Type B pancreatic cell (in vitro differentiated cells): ENCODE data around the gene COL8A2. TPM values are rescaled to one million over a fixed set of nuclear protein-coding genes. Genes with fewer than 3 reads are reported as not detected.

Source experiments
- DNase-seq: peaks from one replicate; pipeline ENCODE4 v3.0.0; 2021; ENCODE audit warnings: mixed read lengths; ENCODE audit not compliant: unreplicated experiment; ENCODE audit errors: extremely low spot score
- H3K27ac Mint-ChIP-seq: 2 replicates; pipeline ENCODE4 v1.8.0; 2021; ENCODE audit warnings: mild to moderate bottlenecking, mixed read lengths
- H3K27me3 Mint-ChIP-seq: 2 replicates; pipeline ENCODE4 v1.8.0; 2021; ENCODE audit warnings: mixed read lengths
- H3K36me3 Mint-ChIP-seq: 2 replicates; pipeline ENCODE4 v1.8.0; 2021; ENCODE audit warnings: mixed read lengths
- H3K4me1 Mint-ChIP-seq: one replicate; pipeline ENCODE4 v1.8.0; 2021; ENCODE audit warnings: mixed read lengths; ENCODE audit not compliant: unreplicated experiment
- H3K4me3 Mint-ChIP-seq: 2 replicates; pipeline ENCODE4 v1.8.0; 2021; ENCODE audit warnings: mild to moderate bottlenecking, mixed read lengths
- H3K9me3 Mint-ChIP-seq: 2 replicates; pipeline ENCODE4 v1.8.0; 2021; ENCODE audit warnings: mixed read lengths
- long read RNA-seq: library from polyadenylated mRNA; unstranded; transcript quantifications from one replicate; pipeline ENCODE4 v2.0.0, GENCODE V29; 2020
- total RNA-seq: library from RNA; stranded (reverse); gene quantifications from 2 replicates; pipeline ENCODE4 v1.2.1, GENCODE V29; 2021; ENCODE audit warnings: low replicate concordance
- TF ChIP-seq, protein P1 (sequence below): fragments of 200-600 bp; sonication (generic); conservative IDR thresholded peaks from 2 replicates; pipeline ENCODE4 v1.5.0; 2021; ENCODE audit warnings: antibody characterized with exemption, mild to moderate bottlenecking

The COL8A2 gene
- 0.14 and 2.5 TPM in 2 replicates for total RNA-seq
- long read RNA-seq = 0 reads

DNA sequence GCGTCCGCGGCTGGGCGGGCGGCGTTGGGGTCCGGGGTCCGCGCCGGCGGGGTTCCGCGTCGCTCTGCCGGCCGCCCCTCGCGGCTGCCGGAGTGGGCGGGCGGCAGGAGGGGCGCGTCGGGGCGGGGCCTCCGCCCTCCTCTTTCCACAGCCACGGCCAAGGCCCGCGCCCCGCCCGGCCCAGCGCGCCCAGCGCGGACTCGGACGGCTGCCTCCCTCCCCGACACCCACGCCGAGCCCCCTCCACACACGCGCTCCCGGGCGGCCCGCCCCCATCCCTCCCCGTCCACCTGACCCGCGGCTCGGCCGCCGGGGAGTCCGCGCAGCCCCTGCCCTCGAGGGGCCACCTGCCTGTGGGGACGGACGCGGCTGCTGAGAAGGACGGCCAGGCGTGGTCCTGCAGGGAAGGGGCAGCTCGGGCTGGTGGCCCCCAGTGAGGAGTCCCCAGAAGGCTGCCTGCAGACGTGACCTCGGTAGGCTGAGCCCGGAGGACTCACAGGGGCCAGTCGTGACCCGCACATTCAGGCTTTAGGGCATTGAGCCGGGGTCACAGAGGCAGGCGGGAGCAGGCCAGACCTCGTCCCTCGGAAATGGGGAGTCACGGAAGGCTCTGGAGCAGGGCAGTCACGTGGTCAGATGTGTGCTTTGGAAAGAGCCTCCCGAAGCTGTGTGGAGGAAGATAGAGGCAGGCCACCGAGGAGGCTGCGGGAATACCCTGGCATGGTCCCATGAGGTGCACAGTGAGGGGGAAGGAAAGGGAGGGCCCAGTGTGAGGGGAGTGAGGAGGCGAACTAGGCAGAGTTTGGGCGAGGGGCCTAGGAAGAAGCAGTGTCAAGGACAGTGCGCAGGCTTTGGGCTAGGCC lies at the start of gene COL8A2:
Gene COL8A2, minus strand, starts transcription at position 94 of the 863 bp plus-strand sequence. CDS start 24,980 bp downstream, outside the sequence.
- DNase-seq = no peak
- peak within 1 kb of the TSS; percentile 81 for H3K4me3 Mint-ChIP-seq
- no peaks in the 10 kb centered on the region for H3K9me3 Mint-ChIP-seq
- no peak within 1 kb of the TSS for H3K27ac Mint-ChIP-seq
- no peaks in the 10 kb centered on the region for H3K36me3 Mint-ChIP-seq
- TF ChIP-seq, protein P1, sequence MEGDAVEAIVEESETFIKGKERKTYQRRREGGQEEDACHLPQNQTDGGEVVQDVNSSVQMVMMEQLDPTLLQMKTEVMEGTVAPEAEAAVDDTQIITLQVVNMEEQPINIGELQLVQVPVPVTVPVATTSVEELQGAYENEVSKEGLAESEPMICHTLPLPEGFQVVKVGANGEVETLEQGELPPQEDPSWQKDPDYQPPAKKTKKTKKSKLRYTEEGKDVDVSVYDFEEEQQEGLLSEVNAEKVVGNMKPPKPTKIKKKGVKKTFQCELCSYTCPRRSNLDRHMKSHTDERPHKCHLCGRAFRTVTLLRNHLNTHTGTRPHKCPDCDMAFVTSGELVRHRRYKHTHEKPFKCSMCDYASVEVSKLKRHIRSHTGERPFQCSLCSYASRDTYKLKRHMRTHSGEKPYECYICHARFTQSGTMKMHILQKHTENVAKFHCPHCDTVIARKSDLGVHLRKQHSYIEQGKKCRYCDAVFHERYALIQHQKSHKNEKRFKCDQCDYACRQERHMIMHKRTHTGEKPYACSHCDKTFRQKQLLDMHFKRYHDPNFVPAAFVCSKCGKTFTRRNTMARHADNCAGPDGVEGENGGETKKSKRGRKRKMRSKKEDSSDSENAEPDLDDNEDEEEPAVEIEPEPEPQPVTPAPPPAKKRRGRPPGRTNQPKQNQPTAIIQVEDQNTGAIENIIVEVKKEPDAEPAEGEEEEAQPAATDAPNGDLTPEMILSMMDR = no peak
- H3K4me1 Mint-ChIP-seq = peaks cover 33% of the 10 kb centered on the region
- peaks cover 43% of the 10 kb centered on the region for H3K27me3 Mint-ChIP-seq

DNA sequence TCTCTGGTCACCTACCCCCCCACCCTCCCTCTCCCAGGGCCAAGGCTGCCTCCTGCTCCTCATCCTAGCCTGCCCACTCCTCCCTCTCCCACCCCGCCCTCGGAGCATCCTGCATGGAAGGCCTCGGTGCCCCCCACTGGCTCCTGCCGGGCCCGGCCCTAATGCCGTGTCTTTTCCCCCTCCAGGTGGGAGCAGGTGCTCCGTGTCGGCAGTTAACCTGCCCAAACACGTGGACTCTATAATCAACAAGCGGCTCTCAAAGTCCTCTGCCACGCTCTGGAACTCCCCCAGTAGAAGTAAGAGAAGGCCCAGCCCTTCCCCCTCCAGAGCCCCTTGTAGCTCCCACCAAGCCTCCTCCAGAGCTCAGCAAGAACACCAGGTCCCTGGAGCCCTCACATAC lies 49.7 kb upstream of the COL8A2 start:
- H3K4me3 Mint-ChIP-seq = no peak overlapping the region
- no peaks in the 10 kb centered on the region for H3K27me3 Mint-ChIP-seq
- TF ChIP-seq, protein P1 = no peak
- H3K27ac Mint-ChIP-seq = no peak overlapping the region
- H3K4me1 Mint-ChIP-seq = no peaks in the 10 kb centered on the region
- H3K9me3 Mint-ChIP-seq = no peaks in the 10 kb centered on the region
- H3K36me3 Mint-ChIP-seq = peaks cover 12% of the 10 kb centered on the region
- no peak for DNase-seq

DNA sequence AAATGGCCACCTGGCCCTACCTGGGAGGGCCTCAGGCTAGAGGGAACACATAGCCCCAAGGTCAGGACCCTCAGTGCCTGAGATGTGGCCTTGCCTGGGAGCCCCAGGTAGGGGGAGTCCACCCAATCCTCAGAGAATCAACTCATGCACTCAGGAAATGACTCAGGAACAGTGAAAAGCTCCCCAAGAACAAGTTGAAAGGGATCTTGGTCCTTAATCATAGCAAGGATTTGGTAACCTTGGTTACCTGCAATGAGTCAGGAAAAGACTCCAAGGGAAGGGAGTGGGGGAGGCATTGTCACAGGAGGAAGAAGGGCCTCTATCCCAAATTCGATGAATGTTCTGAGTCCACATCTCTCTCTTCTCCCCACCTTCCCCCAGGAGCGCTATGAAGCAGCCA lies 48.0 kb upstream of the COL8A2 start:
- no peaks in the 10 kb centered on the region for H3K27me3 Mint-ChIP-seq
- H3K27ac Mint-ChIP-seq = no peak overlapping the region
- H3K9me3 Mint-ChIP-seq = no peaks in the 10 kb centered on the region
- peaks cover 4% of the 10 kb centered on the region for H3K4me1 Mint-ChIP-seq
- no peak for DNase-seq
- H3K36me3 Mint-ChIP-seq = peaks cover 18% of the 10 kb centered on the region
- H3K4me3 Mint-ChIP-seq = no peak overlapping the region
- TF ChIP-seq, protein P1 = no peak

DNA sequence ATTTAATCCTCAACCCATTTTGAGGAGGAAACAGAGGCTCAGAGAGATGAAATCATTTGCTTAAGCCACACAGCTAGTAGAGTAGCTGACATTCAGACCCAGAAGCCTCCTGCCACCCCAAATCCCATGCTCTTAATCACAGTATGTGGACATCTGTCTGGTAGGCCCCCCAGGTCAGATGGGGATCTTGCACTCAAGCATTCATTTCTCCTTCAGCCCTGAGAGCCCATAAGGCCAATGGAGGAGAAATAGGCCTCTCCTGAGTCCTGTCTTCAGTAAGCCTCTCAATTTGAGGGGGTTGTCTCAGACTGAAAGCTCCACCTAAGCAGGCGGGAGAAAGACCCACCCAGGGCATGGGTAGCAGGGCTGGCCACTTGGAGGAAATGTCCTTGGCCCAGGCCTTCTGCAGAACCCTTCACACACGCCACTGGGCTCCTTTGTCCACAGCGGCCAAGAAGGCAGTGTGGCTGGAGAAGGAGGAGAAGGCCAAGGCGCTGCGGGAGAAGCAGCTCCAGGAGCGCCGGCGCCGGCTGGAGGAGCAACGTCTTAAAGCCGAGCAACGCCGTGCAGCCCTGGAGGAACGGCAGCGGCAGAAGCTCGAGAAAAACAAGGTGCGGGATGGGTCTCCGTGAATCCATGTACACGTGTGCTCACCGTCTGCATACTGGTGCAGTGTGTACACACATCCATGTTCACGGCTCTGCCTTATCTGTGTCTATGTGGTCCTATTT lies 47.2 kb upstream of the COL8A2 start:
- peaks cover 5% of the 10 kb centered on the region for H3K4me1 Mint-ChIP-seq
- no peaks in the 10 kb centered on the region for H3K9me3 Mint-ChIP-seq
- TF ChIP-seq, protein P1 = no peak
- no peak overlapping the region for H3K27ac Mint-ChIP-seq
- DNase-seq = no peak
- H3K4me3 Mint-ChIP-seq = no peak overlapping the region
- H3K27me3 Mint-ChIP-seq = no peaks in the 10 kb centered on the region
- H3K36me3 Mint-ChIP-seq = peaks cover 15% of the 10 kb centered on the region

DNA sequence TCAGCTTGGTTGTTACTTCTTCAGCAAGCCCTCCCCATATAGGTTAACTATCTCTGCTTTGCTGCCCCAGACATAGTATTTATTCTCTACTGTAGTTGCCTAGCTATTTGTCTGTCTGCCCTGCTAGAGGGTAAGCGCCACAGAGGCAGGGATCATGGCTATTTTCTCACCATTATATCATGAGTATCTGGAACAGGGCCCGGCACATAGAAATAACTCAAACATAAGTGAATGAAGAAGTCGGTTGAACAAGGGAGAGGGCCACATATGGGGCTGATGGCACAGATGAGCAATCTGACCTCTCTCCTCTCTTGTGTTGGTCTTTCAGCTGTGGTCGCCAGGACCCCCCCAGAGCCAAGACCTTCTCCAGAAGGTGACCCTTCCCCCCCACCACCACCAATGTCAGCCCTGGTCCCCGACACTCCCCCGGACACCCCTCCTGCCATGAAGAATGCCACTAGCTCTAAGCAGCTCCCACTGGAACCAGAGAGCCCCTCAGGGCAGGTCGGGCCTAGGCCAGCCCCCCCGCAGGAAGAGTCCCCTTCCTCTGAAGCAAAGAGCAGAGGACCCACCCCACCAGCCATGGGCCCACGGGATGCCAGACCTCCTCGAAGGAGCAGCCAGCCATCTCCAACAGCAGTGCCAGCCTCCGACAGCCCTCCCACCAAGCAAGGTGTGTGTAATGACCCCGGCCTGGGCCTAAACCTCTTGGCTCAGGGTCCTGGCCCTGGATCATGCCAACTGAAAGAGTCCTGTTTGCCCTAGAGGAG lies 45.8 kb upstream of the COL8A2 start:
- DNase-seq = no peak
- H3K4me1 Mint-ChIP-seq = peaks cover 13% of the 10 kb centered on the region
- H3K9me3 Mint-ChIP-seq = no peaks in the 10 kb centered on the region
- H3K27me3 Mint-ChIP-seq = no peaks in the 10 kb centered on the region
- H3K4me3 Mint-ChIP-seq = no peak overlapping the region
- H3K36me3 Mint-ChIP-seq = peaks cover 22% of the 10 kb centered on the region
- H3K27ac Mint-ChIP-seq = no peak overlapping the region
- TF ChIP-seq, protein P1 = no peak
